ENCODE data around the gene KLF13. TPM values are rescaled to one million over a fixed set of nuclear protein-coding genes. Genes with fewer than 3 reads are reported as not detected.

KLF13 gene
- total RNA-seq, 1 donor from 2014 or later, result 129 TPM

GRCh38 chr15:31293655-31294054, 33.0 kb upstream of the KLF13 start:
- intact Hi-C loops (cut with micrococcal nuclease), result no loop called here
- no peaks in the 10 kb centered on the region for H3K36me3 Mint-ChIP-seq (ENCODE audit: low read depth)
- peaks cover 2% of the 10 kb centered on the region for H3K9me3 Mint-ChIP-seq
- H3K4me1 Mint-ChIP-seq (ENCODE audit: low read depth), result peaks cover 13% of the 10 kb centered on the region
- no peak overlapping the region for H3K4me3 Mint-ChIP-seq
- peaks cover 50% of the 10 kb centered on the region for H3K27me3 Mint-ChIP-seq (ENCODE audit: insufficient read depth)
- DNase-seq (ENCODE audit: low spot score), result no peak
- no peak overlapping the region for H3K27ac Mint-ChIP-seq

- Mint-ChIP-seq H3K27ac (no peak overlapping the region), H3K4me3 (no peak overlapping the region), H3K4me1 (ENCODE audit: low read depth) (peaks cover 13% of the 10 kb centered on the region), H3K27me3 (ENCODE audit: insufficient read depth) (peaks cover 47% of the 10 kb centered on the region), H3K9me3 (no peaks in the 10 kb centered on the region), H3K36me3 (ENCODE audit: low read depth) (no peaks in the 10 kb centered on the region)
- DNase-seq (ENCODE audit: low spot score), result no peak
- intact Hi-C loops (cut with micrococcal nuclease), result no loop called here
Measured at GRCh38 chr15:31294067-31294466, 32.6 kb upstream of the KLF13 start.

- Mint-ChIP-seq H3K4me1 (ENCODE audit: low read depth) (peaks cover 13% of the 10 kb centered on the region), H3K27me3 (ENCODE audit: insufficient read depth) (peaks cover 37% of the 10 kb centered on the region), H3K27ac (no peak overlapping the region), H3K4me3 (no peak overlapping the region), H3K36me3 (ENCODE audit: low read depth) (no peaks in the 10 kb centered on the region), H3K9me3 (no peaks in the 10 kb centered on the region)
- no peak for DNase-seq (ENCODE audit: low spot score)
- intact Hi-C loops (cut with micrococcal nuclease), result no loop called here
Measured at GRCh38 chr15:31295658-31296057, 31.0 kb upstream of the KLF13 start.

- Mint-ChIP-seq H3K27ac (no peak overlapping the region), H3K4me1 (ENCODE audit: low read depth) (peaks cover 13% of the 10 kb centered on the region), H3K9me3 (no peaks in the 10 kb centered on the region), H3K4me3 (no peak overlapping the region), H3K27me3 (ENCODE audit: insufficient read depth) (peaks cover 33% of the 10 kb centered on the region), H3K36me3 (ENCODE audit: low read depth) (no peaks in the 10 kb centered on the region)
- no peak for DNase-seq (ENCODE audit: low spot score)
- intact Hi-C loops (cut with micrococcal nuclease), result no loop called here
Measured at GRCh38 chr15:31296219-31296645, 30.4 kb upstream of the KLF13 start.

- Mint-ChIP-seq H3K9me3 (no peaks in the 10 kb centered on the region), H3K27me3 (ENCODE audit: insufficient read depth) (peaks cover 26% of the 10 kb centered on the region), H3K27ac (no peak overlapping the region), H3K4me1 (ENCODE audit: low read depth) (peaks cover 9% of the 10 kb centered on the region), H3K36me3 (ENCODE audit: low read depth) (no peaks in the 10 kb centered on the region), H3K4me3 (no peak overlapping the region)
- DNase-seq (ENCODE audit: low spot score), result no peak
- intact Hi-C loops (cut with micrococcal nuclease), result no loop called here
Measured at GRCh38 chr15:31296646-31297574, 29.7 kb upstream of the KLF13 start.

- Mint-ChIP-seq H3K27ac (no peak overlapping the region), H3K4me1 (ENCODE audit: low read depth) (peaks cover 18% of the 10 kb centered on the region), H3K27me3 (ENCODE audit: insufficient read depth) (peaks cover 18% of the 10 kb centered on the region), H3K4me3 (no peak overlapping the region), H3K9me3 (no peaks in the 10 kb centered on the region), H3K36me3 (ENCODE audit: low read depth) (no peaks in the 10 kb centered on the region)
- no peak for DNase-seq (ENCODE audit: low spot score)
- intact Hi-C loops (cut with micrococcal nuclease), result no loop called here
Measured at GRCh38 chr15:31297575-31298456, 28.8 kb upstream of the KLF13 start.

- Mint-ChIP-seq H3K36me3 (ENCODE audit: low read depth) (no peaks in the 10 kb centered on the region), H3K27me3 (ENCODE audit: insufficient read depth) (peaks cover 11% of the 10 kb centered on the region), H3K4me3 (no peak overlapping the region), H3K27ac (no peak overlapping the region), H3K4me1 (ENCODE audit: low read depth) (peaks cover 27% of the 10 kb centered on the region), H3K9me3 (no peaks in the 10 kb centered on the region)
- no peak for DNase-seq (ENCODE audit: low spot score)
- intact Hi-C loops (cut with micrococcal nuclease), result no loop called here
Measured at GRCh38 chr15:31298707-31299172, 27.9 kb upstream of the KLF13 start.

GRCh38 chr15:31300208-31300661, 26.4 kb upstream of the KLF13 start:
- Mint-ChIP-seq H3K4me1 (ENCODE audit: low read depth) (peaks cover 28% of the 10 kb centered on the region), H3K36me3 (ENCODE audit: low read depth) (no peaks in the 10 kb centered on the region)
- no peak for DNase-seq (ENCODE audit: low spot score)

GRCh38 chr15:31300981-31301672, 25.5 kb upstream of the KLF13 start:
- Mint-ChIP-seq H3K36me3 (ENCODE audit: low read depth) (no peaks in the 10 kb centered on the region), H3K27ac (no peak overlapping the region), H3K9me3 (no peaks in the 10 kb centered on the region), H3K4me1 (ENCODE audit: low read depth) (peaks cover 26% of the 10 kb centered on the region), H3K27me3 (ENCODE audit: insufficient read depth) (peaks cover 6% of the 10 kb centered on the region), H3K4me3 (no peak overlapping the region)
- intact Hi-C loops (cut with micrococcal nuclease), result no loop called here
- no peak for DNase-seq (ENCODE audit: low spot score)

More at GRCh38 chr15:31300208-31300661, 26.4 kb upstream of the KLF13 start:
- H3K4me3 Mint-ChIP-seq, result no peak overlapping the region
- intact Hi-C loops (cut with micrococcal nuclease), result no loop called here
- no peaks in the 10 kb centered on the region for H3K9me3 Mint-ChIP-seq
- H3K27me3 Mint-ChIP-seq (ENCODE audit: insufficient read depth), result peaks cover 6% of the 10 kb centered on the region
- no peak overlapping the region for H3K27ac Mint-ChIP-seq

- no peak for DNase-seq (ENCODE audit: low spot score)
- Mint-ChIP-seq H3K27ac (no peak overlapping the region), H3K4me3 (no peak overlapping the region), H3K36me3 (ENCODE audit: low read depth) (no peaks in the 10 kb centered on the region), H3K27me3 (ENCODE audit: insufficient read depth) (peaks cover under 1% of the 10 kb centered on the region), H3K4me1 (ENCODE audit: low read depth) (peaks cover 26% of the 10 kb centered on the region), H3K9me3 (no peaks in the 10 kb centered on the region)
- intact Hi-C loops (cut with micrococcal nuclease), result no loop called here
Measured at GRCh38 chr15:31301673-31301990, 25.0 kb upstream of the KLF13 start.

- intact Hi-C loops (cut with micrococcal nuclease), result loop anchor here (2.0 kb wide), 1 partner anchor 25 kb away; the partner anchor contains the start of gene KLF13
- Mint-ChIP-seq H3K4me3 (no peak overlapping the region), H3K27me3 (ENCODE audit: insufficient read depth) (no peaks in the 10 kb centered on the region), H3K36me3 (ENCODE audit: low read depth) (no peaks in the 10 kb centered on the region), H3K27ac (no peak overlapping the region), H3K9me3 (no peaks in the 10 kb centered on the region), H3K4me1 (ENCODE audit: low read depth) (peaks cover 28% of the 10 kb centered on the region)
- DNase-seq (ENCODE audit: low spot score), result no peak
Measured at GRCh38 chr15:31302029-31302657, 24.5 kb upstream of the KLF13 start.
